Kidney epithelial cell (primary cell): ENCODE measurements around the gene JAK3. TPM values are rescaled to one million over a fixed set of nuclear protein-coding genes. Genes with fewer than 3 reads are reported as not detected.

Experiments
- DNase-seq: peaks from one replicate; pipeline ENCODE4 v3.0.0-alpha.2; 2010; ENCODE audit warnings: low read depth
- H3K27me3 ChIP-seq: 2 replicates; pipeline ENCODE4 v1.6.0; 2011; ENCODE audit warnings: low read length; ENCODE audit not compliant: control insufficient read depth, insufficient read depth
- H3K36me3 ChIP-seq: 2 replicates; pipeline ENCODE4 v1.5.1; 2011; ENCODE audit warnings: low read length; ENCODE audit not compliant: control insufficient read depth, insufficient read depth
- H3K4me3 ChIP-seq: 2 replicates; pipeline ENCODE4 v1.5.1; 2011; ENCODE audit warnings: low read depth, mild to moderate bottlenecking, control low read depth, low read length
- total RNA-seq: library from RNA; depleted of rRNA; stranded (reverse); fragments of >200 nt; gene quantifications from 2 replicates; pipeline ENCODE4 v1.2.3, GENCODE V29; 2015
- TF ChIP-seq, protein P1 (sequence below): IDR thresholded peaks from 2 replicates; pipeline ENCODE4 v1.5.1; 2011; ENCODE audit warnings: mild to moderate bottlenecking, moderate library complexity, low read length, control low read depth, inconsistent platforms; ENCODE audit not compliant: insufficient read depth, poor library complexity, severe bottlenecking

Gene JAK3
- total RNA-seq, 1 donor from 2014 or later: 8.9 TPM

DNA sequence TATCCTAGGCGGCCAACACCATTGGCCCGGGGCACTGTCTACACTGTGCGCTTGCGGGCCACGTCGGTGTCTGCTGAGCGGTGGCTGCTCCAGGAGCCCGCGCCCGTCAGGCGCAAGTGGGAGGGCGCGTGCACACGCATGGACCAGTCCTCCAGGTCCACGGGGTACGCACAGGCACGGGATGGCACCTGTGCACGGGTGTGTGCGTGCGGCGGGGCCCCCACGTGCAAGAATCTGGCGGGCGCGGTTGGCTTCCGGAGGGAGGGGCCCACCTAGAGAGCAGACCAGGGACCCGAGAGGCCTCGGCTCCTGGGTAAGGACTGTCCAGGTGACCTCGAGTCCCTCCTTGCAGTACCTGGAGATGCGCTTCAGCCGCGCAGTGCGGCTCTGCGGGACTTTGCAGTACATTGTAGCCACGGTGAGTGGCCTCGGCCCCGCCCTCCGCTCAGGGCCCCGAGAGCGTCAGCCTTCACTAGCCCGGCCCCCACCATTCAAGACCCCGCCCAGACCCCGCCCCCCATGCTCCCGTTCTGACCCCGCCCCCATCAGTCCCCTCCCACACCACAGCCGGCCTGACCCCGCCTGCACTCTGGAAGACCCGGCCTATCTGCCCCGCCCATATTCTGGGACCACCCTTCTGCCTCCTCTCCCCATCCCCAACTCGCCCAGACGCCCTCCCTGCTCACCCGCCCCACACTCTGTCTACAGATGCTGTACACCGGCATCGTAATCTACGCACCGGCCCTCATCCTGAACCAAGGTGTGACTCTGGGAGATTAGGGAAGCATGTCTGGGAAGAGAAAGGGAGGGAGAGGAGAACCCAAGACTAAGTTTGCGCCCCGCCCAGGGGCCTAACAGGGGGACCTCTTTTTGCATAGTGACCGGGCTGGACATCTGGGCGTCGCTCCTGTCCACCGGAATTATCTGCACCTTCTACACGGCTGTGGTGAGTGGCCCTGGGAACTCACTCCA is 26.3 kb upstream of the JAK3 start:
- DNase-seq: no peak
- Histone ChIP-seq H3K36me3 (no peaks in the 10 kb centered on the region), H3K4me3 (no peak overlapping the region), H3K27me3 (peaks cover 57% of the 10 kb centered on the region)
- TF ChIP-seq, protein P1, sequence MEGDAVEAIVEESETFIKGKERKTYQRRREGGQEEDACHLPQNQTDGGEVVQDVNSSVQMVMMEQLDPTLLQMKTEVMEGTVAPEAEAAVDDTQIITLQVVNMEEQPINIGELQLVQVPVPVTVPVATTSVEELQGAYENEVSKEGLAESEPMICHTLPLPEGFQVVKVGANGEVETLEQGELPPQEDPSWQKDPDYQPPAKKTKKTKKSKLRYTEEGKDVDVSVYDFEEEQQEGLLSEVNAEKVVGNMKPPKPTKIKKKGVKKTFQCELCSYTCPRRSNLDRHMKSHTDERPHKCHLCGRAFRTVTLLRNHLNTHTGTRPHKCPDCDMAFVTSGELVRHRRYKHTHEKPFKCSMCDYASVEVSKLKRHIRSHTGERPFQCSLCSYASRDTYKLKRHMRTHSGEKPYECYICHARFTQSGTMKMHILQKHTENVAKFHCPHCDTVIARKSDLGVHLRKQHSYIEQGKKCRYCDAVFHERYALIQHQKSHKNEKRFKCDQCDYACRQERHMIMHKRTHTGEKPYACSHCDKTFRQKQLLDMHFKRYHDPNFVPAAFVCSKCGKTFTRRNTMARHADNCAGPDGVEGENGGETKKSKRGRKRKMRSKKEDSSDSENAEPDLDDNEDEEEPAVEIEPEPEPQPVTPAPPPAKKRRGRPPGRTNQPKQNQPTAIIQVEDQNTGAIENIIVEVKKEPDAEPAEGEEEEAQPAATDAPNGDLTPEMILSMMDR: no peak

DNA sequence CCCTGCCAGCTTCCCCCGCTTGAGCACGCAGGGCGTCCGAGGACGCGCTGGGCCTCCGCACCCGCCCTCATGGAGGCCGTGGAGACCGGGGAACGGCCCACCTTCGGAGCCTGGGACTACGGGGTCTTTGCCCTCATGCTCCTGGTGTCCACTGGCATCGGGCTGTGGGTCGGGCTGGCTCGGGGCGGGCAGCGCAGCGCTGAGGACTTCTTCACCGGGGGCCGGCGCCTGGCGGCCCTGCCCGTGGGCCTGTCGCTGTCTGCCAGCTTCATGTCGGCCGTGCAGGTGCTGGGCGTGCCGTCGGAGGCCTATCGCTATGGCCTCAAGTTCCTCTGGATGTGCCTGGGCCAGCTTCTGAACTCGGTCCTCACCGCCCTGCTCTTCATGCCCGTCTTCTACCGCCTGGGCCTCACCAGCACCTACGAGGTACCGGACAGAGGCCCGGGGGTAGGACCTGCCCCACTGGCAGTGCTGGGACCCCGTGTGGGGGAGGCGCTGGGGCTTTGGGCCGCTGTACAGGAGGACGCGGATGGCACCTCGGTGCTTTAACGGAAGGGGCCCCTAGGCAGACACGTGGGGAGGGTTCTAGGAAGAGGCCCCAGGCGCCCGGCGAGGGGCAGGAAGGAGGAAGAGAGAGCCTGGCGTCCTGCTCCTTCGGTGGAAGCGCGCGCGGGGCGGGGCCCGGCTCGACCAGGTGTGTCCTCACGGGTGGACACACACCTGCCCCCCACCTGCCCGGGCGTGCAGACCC is 24.6 kb upstream of the JAK3 start:
- Histone ChIP-seq H3K36me3 (no peaks in the 10 kb centered on the region), H3K4me3 (no peak overlapping the region), H3K27me3 (peaks cover 70% of the 10 kb centered on the region)
- TF ChIP-seq, protein P1: no peak
- DNase-seq: no peak

DNA sequence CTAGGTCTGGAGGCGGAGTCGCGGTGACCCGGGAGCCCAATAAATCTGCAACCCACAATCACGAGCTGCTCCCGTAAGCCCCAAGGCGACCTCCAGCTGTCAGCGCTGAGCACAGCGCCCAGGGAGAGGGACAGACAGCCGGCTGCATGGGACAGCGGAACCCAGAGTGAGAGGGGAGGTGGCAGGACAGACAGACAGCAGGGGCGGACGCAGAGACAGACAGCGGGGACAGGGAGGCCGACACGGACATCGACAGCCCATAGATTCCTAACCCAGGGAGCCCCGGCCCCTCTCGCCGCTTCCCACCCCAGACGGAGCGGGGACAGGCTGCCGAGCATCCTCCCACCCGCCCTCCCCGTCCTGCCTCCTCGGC is 24.1 kb upstream of the JAK3 start, which contains the start of gene SLC5A5:
Gene SLC5A5, plus strand, starts transcription at position 68 of the 373 bp plus-strand sequence. CDS start 375 bp downstream, outside the sequence.
- no peak within 1 kb of the TSS for H3K4me3 ChIP-seq
- DNase-seq: no peak
- H3K36me3 ChIP-seq: no peaks in the 10 kb centered on the region
- TF ChIP-seq, protein P1: no peak
- H3K27me3 ChIP-seq: peaks cover 73% of the 10 kb centered on the region

DNA sequence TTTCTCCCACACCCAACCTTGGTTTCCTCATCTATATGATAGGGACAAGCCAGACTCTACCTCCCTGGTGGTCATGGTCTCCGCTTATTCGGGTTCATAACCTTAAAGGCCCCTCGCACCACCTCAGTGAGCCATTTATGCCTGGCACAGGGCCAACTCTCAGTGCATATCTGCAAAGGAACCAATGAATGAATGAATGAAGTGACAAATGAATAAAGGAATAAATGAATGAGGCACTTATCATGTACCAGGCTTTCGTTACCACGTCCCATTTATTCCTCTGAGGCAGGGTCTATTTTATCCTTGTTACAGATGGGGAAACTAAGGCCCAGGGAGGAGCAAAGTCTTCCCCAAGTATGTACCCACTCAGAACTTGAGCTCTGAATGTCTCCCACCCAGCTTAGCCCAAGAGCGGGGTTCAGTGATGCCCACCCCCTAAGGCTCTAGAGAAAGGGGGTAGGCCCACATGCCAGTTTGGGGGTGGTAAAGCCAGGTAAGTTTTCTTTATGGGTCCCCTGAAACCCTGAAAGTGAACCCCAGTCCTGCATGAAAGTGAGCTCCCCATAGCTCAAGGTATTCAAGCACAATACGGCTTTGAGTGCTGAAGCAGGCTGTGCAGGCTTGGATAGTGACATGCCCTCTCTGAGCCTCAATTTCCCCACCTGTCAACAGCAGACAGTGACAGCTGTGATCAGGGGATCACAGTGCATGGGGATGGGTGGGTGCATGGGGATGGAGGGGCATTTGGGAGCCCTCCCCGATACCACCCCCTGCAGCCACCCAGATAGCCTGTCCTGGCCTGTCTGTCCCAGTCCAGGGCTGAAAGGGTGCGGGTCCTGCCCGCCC is 23.5 kb upstream of the JAK3 start:
- DNase-seq: no peak
- TF ChIP-seq, protein P1: no peak
- Histone ChIP-seq H3K36me3 (no peaks in the 10 kb centered on the region), H3K4me3 (no peak overlapping the region), H3K27me3 (peaks cover 73% of the 10 kb centered on the region)

DNA sequence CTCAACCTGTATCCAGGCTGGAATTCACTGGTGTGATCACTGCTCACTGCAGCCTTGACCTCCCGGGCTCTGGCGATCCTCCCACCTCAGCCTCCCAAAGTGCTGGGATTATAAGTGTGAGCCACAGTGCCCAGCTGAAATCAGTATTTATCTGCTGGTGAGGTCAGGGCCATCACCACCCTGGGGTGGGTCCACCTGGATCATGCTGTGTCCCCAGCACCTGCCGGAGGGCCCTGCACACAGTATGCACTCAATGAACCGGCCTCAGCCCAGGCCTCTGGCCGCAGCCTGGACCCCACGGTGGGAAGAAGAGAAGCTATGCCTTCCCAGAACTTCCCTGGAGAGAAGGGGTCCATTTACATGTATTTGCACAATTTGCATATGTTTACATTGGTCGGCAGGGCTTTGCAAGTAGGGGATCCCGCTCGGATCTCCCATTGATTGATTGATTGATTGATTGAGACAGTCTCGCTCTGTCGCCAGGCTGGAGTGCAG is 21.4 kb upstream of the JAK3 start:
- no peak for DNase-seq
- Histone ChIP-seq H3K27me3 (peaks cover 65% of the 10 kb centered on the region), H3K4me3 (no peak overlapping the region)

More for the DNA sequence above, 21.4 kb upstream of the JAK3 start:
- peaks cover 2% of the 10 kb centered on the region for H3K36me3 ChIP-seq
- TF ChIP-seq, protein P1: no peak
